Thoracic aorta (tissue), 2 donors: ENCODE data around the gene KRTAP9-3. TPM values are rescaled to one million over a fixed set of nuclear protein-coding genes. Genes with fewer than 3 reads are reported as not detected.
"Not testable (repeated sequence)": the region's sequence is repeated elsewhere in the genome, so short reads cannot be mapped to it uniquely, and the experiment has no call there.

ENCODE experiments used
- ATAC-seq: fragments of 150-250 bp; one replicate; pipeline ENCODE4 v1.8.0; 2017; ENCODE audit warnings: low read depth; ENCODE audit not compliant: insufficient number of reproducible peaks, low FRiP score
- DNase-seq: peaks from one replicate; pipeline ENCODE4 v3.0.0-alpha.2; 2020; ENCODE audit warnings: low spot score
- H3K27ac ChIP-seq, 2 donors: fragments of 200-600 bp; sonication (generic); 1 replicate in 1 of 2; 2 replicates in 1 of 2; pipeline ENCODE4 v1.5.1; 2016; ENCODE audit warnings: mild to moderate bottlenecking in 2 of 2, moderate library complexity in 2 of 2
- H3K27me3 ChIP-seq: fragments of 200-600 bp; sonication (generic); replicated peaks from 2 replicates; pipeline ENCODE4 v1.6.0; 2016; ENCODE audit warnings: mild to moderate bottlenecking; ENCODE audit not compliant: insufficient read depth
- H3K36me3 ChIP-seq: fragments of 200-600 bp; sonication (generic); one replicate; pipeline ENCODE4 v1.5.1; 2016
- H3K4me1 ChIP-seq, 2 donors: fragments of 200-600 bp; sonication (generic); 1 replicate in 1 of 2; 2 replicates in 1 of 2; pipeline versions ENCODE4 v1.5.1 to v1.6.0; 2016; ENCODE audit warnings: low read depth in 2 of 2, mild to moderate bottlenecking in 1 of 2; ENCODE audit not compliant: control insufficient read depth in 1 of 2
- H3K4me3 ChIP-seq: fragments of 200-600 bp; sonication (generic); 2 replicates; pipeline ENCODE4 v1.5.1; 2016; ENCODE audit warnings: mild to moderate bottlenecking
- H3K9me3 ChIP-seq: fragments of 200-600 bp; sonication (generic); 2 replicates; pipeline ENCODE4 v1.5.1; 2016
- CTCF ChIP-seq: fragments of 200-600 bp; sonication (generic); IDR thresholded peaks from one replicate; pipeline ENCODE4 v1.5.1; 2019; ENCODE audit warnings: antibody characterized with exemption
- total RNA-seq, 2 donors: library from RNA; depleted of rRNA; stranded (reverse); fragments of >200 nt; gene quantifications; one replicate each; pipeline versions ENCODE4 v1.1.0 to v1.2.3, GENCODE V29; 2016

The KRTAP9-3 gene
- total RNA-seq, 2 donors from 2014 or later, result not detected

DNA sequence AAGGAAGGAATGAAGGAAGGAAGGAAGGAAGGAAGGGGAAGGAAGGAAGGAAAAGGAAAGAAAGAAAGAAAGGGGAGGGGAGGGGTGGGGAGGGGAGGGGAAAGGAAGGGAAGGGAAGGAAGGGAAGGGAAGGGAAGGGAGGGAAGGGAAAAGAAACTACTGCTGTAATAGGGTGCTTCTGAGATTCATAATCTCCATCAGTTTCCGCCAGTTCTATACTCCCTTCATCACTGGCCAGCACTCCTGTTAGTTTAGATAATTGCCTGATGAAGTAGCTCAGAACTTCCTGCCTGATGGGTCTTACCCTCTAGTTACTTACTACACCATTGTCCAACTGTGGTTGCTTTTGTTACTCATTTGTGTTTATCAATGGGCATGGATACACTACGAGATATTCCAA is 31.0 kb downstream of the KRTAP9-3 start:
- DNase-seq (no peak), ATAC-seq (no peak)
- H3K4me1 ChIP-seq, result no peaks in the 10 kb centered on the region
- no peak for TF ChIP-seq CTCF
- H3K36me3 ChIP-seq, result no peaks in the 10 kb centered on the region
- no peaks in the 10 kb centered on the region for H3K9me3 ChIP-seq
- no peak overlapping the region for H3K4me3 ChIP-seq
- H3K27ac ChIP-seq, result no peak overlapping the region
- H3K27me3 ChIP-seq, result no peaks in the 10 kb centered on the region

DNA sequence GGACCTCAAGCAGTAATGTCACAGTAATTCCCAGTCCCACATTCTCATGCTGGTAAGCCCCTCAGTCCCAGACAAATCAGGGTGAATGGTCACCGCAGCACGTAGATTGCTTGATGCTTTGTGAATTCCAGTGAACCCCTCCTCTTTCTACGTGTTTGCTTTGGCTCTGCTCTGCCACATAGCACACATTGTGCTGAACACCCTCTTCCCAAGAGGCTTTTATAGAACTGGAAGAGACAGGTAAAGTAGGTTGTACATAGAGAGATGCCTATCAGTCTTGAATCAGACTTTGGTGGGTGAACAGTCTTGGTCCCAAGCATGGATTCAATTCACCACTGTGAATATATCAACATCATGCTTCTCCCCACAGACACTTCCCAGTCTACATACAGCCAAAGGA is 32.4 kb downstream of the KRTAP9-3 start:
- Histone ChIP-seq H3K27me3 (no peaks in the 10 kb centered on the region), H3K36me3 (no peaks in the 10 kb centered on the region), H3K4me1 (no peaks in the 10 kb centered on the region), H3K9me3 (no peaks in the 10 kb centered on the region), H3K4me3 (no peak overlapping the region), H3K27ac (no peak overlapping the region)
- ATAC-seq (no peak), DNase-seq (no peak)
- TF ChIP-seq CTCF, result no peak

DNA sequence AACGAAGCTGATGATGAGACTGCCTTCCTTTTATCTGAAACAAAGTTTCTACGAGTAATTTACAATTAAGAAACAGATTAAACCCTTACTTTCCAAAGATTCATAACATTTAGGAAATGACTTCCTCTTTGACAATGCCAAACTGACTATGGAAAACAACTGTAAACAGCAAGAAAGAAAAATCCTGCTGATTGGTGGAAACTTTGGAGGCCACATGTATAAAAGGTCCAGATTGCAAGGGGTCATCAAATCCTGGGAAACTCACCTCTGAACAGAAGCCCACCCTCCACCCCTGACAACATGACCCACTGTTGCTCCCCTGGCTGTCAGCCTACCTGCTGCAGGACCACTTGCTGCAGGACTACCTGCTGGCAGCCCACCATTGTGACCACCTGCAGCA is 32.8 kb downstream of the KRTAP9-3 start, which contains the start of gene KRTAP9-6:
KRTAP9-6 (plus strand) TSS at position 301 of the 400 bp plus-strand sequence; CDS start at position 301, 0 bp downstream.
- no peak within 1 kb of the TSS for H3K27ac ChIP-seq

GRCh38 chr17:41267711-41268110 is 35.5 kb downstream of the KRTAP9-3 start:
- Histone ChIP-seq H3K9me3 (no peaks in the 10 kb centered on the region), H3K27ac (no peak overlapping the region), H3K36me3 (no peaks in the 10 kb centered on the region), H3K4me3 (no peak overlapping the region), H3K27me3 (no peaks in the 10 kb centered on the region), H3K4me1 (no peaks in the 10 kb centered on the region)
- no peak for ATAC-seq
- no peak for TF ChIP-seq CTCF
- no peak for DNase-seq

More for the DNA sequence above, 32.8 kb downstream of the KRTAP9-3 start, which contains the start of gene KRTAP9-6:
- Histone ChIP-seq H3K4me1 (no peaks in the 10 kb centered on the region), H3K36me3 (no peaks in the 10 kb centered on the region), H3K27me3 (no peaks in the 10 kb centered on the region), H3K9me3 (no peaks in the 10 kb centered on the region), H3K4me3 (no peak within 1 kb of the TSS)
- ATAC-seq (no peak), DNase-seq (no peak)
- no peak for TF ChIP-seq CTCF

DNA sequence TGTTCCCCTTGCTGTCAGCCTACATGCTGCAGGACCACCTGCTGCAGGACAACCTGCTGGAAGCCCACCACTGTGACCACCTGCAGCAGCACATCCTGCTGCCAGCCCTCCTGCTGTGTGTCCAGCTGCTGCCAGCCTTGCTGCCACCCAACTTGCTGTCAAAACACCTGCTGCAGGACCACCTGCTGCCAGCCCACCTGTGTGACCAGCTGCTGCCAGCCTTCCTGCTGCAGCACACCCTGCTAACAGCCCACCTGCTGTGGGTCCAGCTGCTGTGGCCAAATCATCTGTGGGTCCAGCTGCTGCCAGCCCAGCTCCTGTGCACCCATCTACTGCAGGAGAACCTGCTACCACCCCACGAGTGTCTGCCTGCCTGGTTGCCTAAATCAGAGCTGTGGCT is 39.1 kb downstream of the KRTAP9-3 start:
- not testable (repeated sequence) for H3K36me3 ChIP-seq, H3K4me3 ChIP-seq, H3K9me3 ChIP-seq, ATAC-seq, H3K4me1 ChIP-seq, H3K27me3 ChIP-seq, DNase-seq, H3K27ac ChIP-seq

- H3K36me3 ChIP-seq, result no peaks in the 10 kb centered on the region
- H3K27me3 ChIP-seq, result no peaks in the 10 kb centered on the region
- no peak overlapping the region for H3K27ac ChIP-seq
- ATAC-seq (no peak), DNase-seq (no peak)
- H3K9me3 ChIP-seq, result no peaks in the 10 kb centered on the region
- H3K4me1 ChIP-seq, result no peaks in the 10 kb centered on the region
- H3K4me3 ChIP-seq, result no peak overlapping the region
- no peak for TF ChIP-seq CTCF
Observed at GRCh38 chr17:41271858-41272257, 39.6 kb downstream of the KRTAP9-3 start.

GRCh38 chr17:41275648-41276190 is 43.5 kb downstream of the KRTAP9-3 start, which contains the start of gene KRTAP9-7:
KRTAP9-7 (plus strand) TSS chr17:41275698; CDS start chr17:41275698, 0 bp downstream.
- H3K27ac ChIP-seq, DNase-seq, H3K4me1 ChIP-seq, H3K36me3 ChIP-seq, ATAC-seq, H3K9me3 ChIP-seq, H3K4me3 ChIP-seq, H3K27me3 ChIP-seq: not testable (repeated sequence)
